DND-41 (cell line): ENCODE results near the gene DCAF7.

Source experiments
- CTCF ChIP-seq: IDR thresholded peaks from 2 replicates; pipeline ENCODE4 v1.5.1; 2012; ENCODE audit warnings: borderline replicate concordance, low read length, moderate library complexity, mild to moderate bottlenecking; ENCODE audit not compliant: poor library complexity, severe bottlenecking; ENCODE audit errors: extremely low read depth
- EZH2 ChIP-seq: IDR thresholded peaks from 3 replicates; pipeline ENCODE4 v1.6.1; 2012; ENCODE audit warnings: borderline replicate concordance, low read depth, mild to moderate bottlenecking, moderate library complexity, low read length, inconsistent platforms; ENCODE audit not compliant: severe bottlenecking

- no peak for TF ChIP-seq CTCF
- TF ChIP-seq EZH2, result no peak
These were observed 33.1 kb upstream of the DCAF7 start for GRCh38 chr17:63516910-63517824.
